ENCODE measurements around the gene CDRT4.

Gene CDRT4

GRCh38 chr17:15512071-15512709, 44.8 kb upstream of the CDRT4 start:
- peaks cover 54% of the 10 kb centered on the region for H3K36me3 Mint-ChIP-seq (ENCODE audit: low read depth)
- H3K27ac Mint-ChIP-seq, result no peak overlapping the region
- peaks cover 19% of the 10 kb centered on the region for H3K4me1 Mint-ChIP-seq
- TF ChIP-seq CTCF (IDR thresholded peaks at IDR 0.05; ENCODE audit: unreplicated experiment in 3 of 3), result no peak
- no peaks in the 10 kb centered on the region for H3K27me3 Mint-ChIP-seq (ENCODE audit: low read depth)
- H3K9me3 Mint-ChIP-seq, result no peaks in the 10 kb centered on the region
- H3K4me3 Mint-ChIP-seq, result no peak overlapping the region

GRCh38 chr17:15511142-15511541, 43.7 kb upstream of the CDRT4 start:
- Mint-ChIP-seq H3K4me3 (no peak overlapping the region), H3K9me3 (no peaks in the 10 kb centered on the region), H3K27me3 (ENCODE audit: low read depth) (no peaks in the 10 kb centered on the region), H3K36me3 (ENCODE audit: low read depth) (peaks cover 54% of the 10 kb centered on the region), H3K27ac (no peak overlapping the region), H3K4me1 (peaks cover 19% of the 10 kb centered on the region)
- TF ChIP-seq CTCF (IDR thresholded peaks at IDR 0.05; ENCODE audit: unreplicated experiment in 3 of 3), result no peak

GRCh38 chr17:15510361-15510760, 42.9 kb upstream of the CDRT4 start:
- peaks cover 19% of the 10 kb centered on the region for H3K4me1 Mint-ChIP-seq
- H3K36me3 Mint-ChIP-seq (ENCODE audit: low read depth), result peaks cover 46% of the 10 kb centered on the region
- no peaks in the 10 kb centered on the region for H3K27me3 Mint-ChIP-seq (ENCODE audit: low read depth)
- H3K4me3 Mint-ChIP-seq, result no peak overlapping the region
- no peaks in the 10 kb centered on the region for H3K9me3 Mint-ChIP-seq
- TF ChIP-seq CTCF (IDR thresholded peaks at IDR 0.05; ENCODE audit: unreplicated experiment in 3 of 3), result no peak
- no peak overlapping the region for H3K27ac Mint-ChIP-seq

GRCh38 chr17:15509095-15509494, 41.7 kb upstream of the CDRT4 start:
- Mint-ChIP-seq H3K27me3 (ENCODE audit: low read depth) (no peaks in the 10 kb centered on the region), H3K4me3 (no peak overlapping the region), H3K36me3 (ENCODE audit: low read depth) (peaks cover 39% of the 10 kb centered on the region), H3K27ac (no peak overlapping the region), H3K9me3 (no peaks in the 10 kb centered on the region), H3K4me1 (peaks cover 14% of the 10 kb centered on the region)
- no peak for TF ChIP-seq CTCF (IDR thresholded peaks at IDR 0.05; ENCODE audit: unreplicated experiment in 3 of 3)

GRCh38 chr17:15508466-15508865, 41.0 kb upstream of the CDRT4 start:
- peaks cover 39% of the 10 kb centered on the region for H3K36me3 Mint-ChIP-seq (ENCODE audit: low read depth)
- H3K4me1 Mint-ChIP-seq, result peaks cover 7% of the 10 kb centered on the region
- H3K9me3 Mint-ChIP-seq, result no peaks in the 10 kb centered on the region
- H3K4me3 Mint-ChIP-seq, result no peak overlapping the region
- no peak overlapping the region for H3K27ac Mint-ChIP-seq
- H3K27me3 Mint-ChIP-seq (ENCODE audit: low read depth), result no peaks in the 10 kb centered on the region
- no peak for TF ChIP-seq CTCF (IDR thresholded peaks at IDR 0.05; ENCODE audit: unreplicated experiment in 3 of 3)

GRCh38 chr17:15507896-15508295, 40.5 kb upstream of the CDRT4 start:
- Mint-ChIP-seq H3K27me3 (ENCODE audit: low read depth) (no peaks in the 10 kb centered on the region), H3K27ac (no peak overlapping the region), H3K9me3 (no peaks in the 10 kb centered on the region), H3K36me3 (ENCODE audit: low read depth) (peaks cover 39% of the 10 kb centered on the region), H3K4me3 (no peak overlapping the region), H3K4me1 (peaks cover 2% of the 10 kb centered on the region)
- TF ChIP-seq CTCF (IDR thresholded peaks at IDR 0.05; ENCODE audit: unreplicated experiment in 3 of 3), result no peak
